CD4-positive, alpha-beta T cell treated with Interleukin-6 at 100 ng/mL for 8 hours (primary cell): ENCODE measurements around the gene SATB2.

Experiments used
- DNase-seq: peaks from one replicate; pipeline ENCODE4 v3.0.0-alpha.2; 2020; ENCODE audit warnings: mixed read lengths, low spot score

SATB2 gene

GRCh38 chr2:199322151-199322550 lies 135.6 kb downstream of the SATB2 start:
- DNase-seq = no peak

GRCh38 chr2:199317646-199318045 lies 140.1 kb downstream of the SATB2 start:
- no peak for DNase-seq

GRCh38 chr2:199316851-199317250 lies 140.9 kb downstream of the SATB2 start:
- DNase-seq = no peak

GRCh38 chr2:199315299-199316179 lies 142.2 kb downstream of the SATB2 start:
- no peak for DNase-seq

GRCh38 chr2:199312931-199313330 lies 144.8 kb downstream of the SATB2 start:
- no peak for DNase-seq

GRCh38 chr2:199310771-199311585 lies 146.8 kb downstream of the SATB2 start:
- no peak for DNase-seq

GRCh38 chr2:199309973-199310372 lies 147.8 kb downstream of the SATB2 start:
- DNase-seq = no peak

- no peak for DNase-seq
Measured at GRCh38 chr2:199309411-199309810, 148.3 kb downstream of the SATB2 start.

- no peak for DNase-seq
Measured at GRCh38 chr2:199308567-199308966, 149.2 kb downstream of the SATB2 start.

- DNase-seq = no peak
Measured at GRCh38 chr2:199307461-199307860, 150.3 kb downstream of the SATB2 start.

- no peak for DNase-seq
Measured at GRCh38 chr2:199306116-199306515, 151.6 kb downstream of the SATB2 start.

- DNase-seq = no peak
Measured at GRCh38 chr2:199303728-199304177, 154.0 kb downstream of the SATB2 start.

- no peak for DNase-seq
Measured at GRCh38 chr2:199302851-199303250, 154.9 kb downstream of the SATB2 start.

GRCh38 chr2:199288424-199288823 lies 169.3 kb downstream of the SATB2 start:
- DNase-seq = no peak

- no peak for DNase-seq
Measured at GRCh38 chr2:199282309-199282708, 175.4 kb downstream of the SATB2 start.

GRCh38 chr2:199279146-199279545 lies 178.6 kb downstream of the SATB2 start:
- no peak for DNase-seq

- DNase-seq = no peak
Measured at GRCh38 chr2:199278099-199278498, 179.6 kb downstream of the SATB2 start.

- DNase-seq = no peak
Measured at GRCh38 chr2:199273042-199273511, 184.7 kb downstream of the SATB2 start.

- DNase-seq = no peak
Measured at GRCh38 chr2:199261936-199262335, 195.8 kb downstream of the SATB2 start.

GRCh38 chr2:199261239-199261638 lies 196.5 kb downstream of the SATB2 start:
- no peak for DNase-seq

- no peak for DNase-seq
Measured at GRCh38 chr2:199259671-199260070, 198.1 kb downstream of the SATB2 start.

GRCh38 chr2:199258291-199258690 lies 199.4 kb downstream of the SATB2 start:
- no peak for DNase-seq
